IPS-20b (cell line): ENCODE results near the gene MARCHF9.
"Not testable (repeated sequence)": the region's sequence is repeated elsewhere in the genome, so short reads cannot be mapped to it uniquely, and the experiment has no call there.

Experiments
- H3K27ac ChIP-seq: one replicate; pipeline ENCODE4 v1.5.1; 2013; ENCODE audit warnings: low read length
- H3K27me3 ChIP-seq: 2 replicates; pipeline ENCODE4 v1.6.1; 2013; ENCODE audit warnings: mild to moderate bottlenecking, low read length, inconsistent platforms; ENCODE audit not compliant: insufficient read depth
- H3K36me3 ChIP-seq: 2 replicates; pipeline ENCODE4 v1.6.1; 2013; ENCODE audit warnings: low read depth, mild to moderate bottlenecking, inconsistent platforms, low read length, moderate library complexity; ENCODE audit not compliant: insufficient read depth
- H3K4me1 ChIP-seq: 2 replicates; pipeline ENCODE4 v1.6.1; 2013; ENCODE audit warnings: mild to moderate bottlenecking, control low read depth, inconsistent platforms, low read length, moderate library complexity; ENCODE audit not compliant: insufficient read depth
- H3K4me3 ChIP-seq: 2 replicates; pipeline ENCODE4 v1.5.1; 2013; ENCODE audit warnings: mild to moderate bottlenecking, low read length, inconsistent platforms
- H3K9ac ChIP-seq: 2 replicates; pipeline ENCODE4 v1.6.1; 2013; ENCODE audit warnings: low read depth, mild to moderate bottlenecking, inconsistent platforms, low read length, moderate library complexity
- H3K9me3 ChIP-seq: 2 replicates; pipeline ENCODE4 v1.6.1; 2013; ENCODE audit warnings: mild to moderate bottlenecking, low read depth, low read length, inconsistent platforms; ENCODE audit not compliant: insufficient read depth

MARCHF9 gene

DNA sequence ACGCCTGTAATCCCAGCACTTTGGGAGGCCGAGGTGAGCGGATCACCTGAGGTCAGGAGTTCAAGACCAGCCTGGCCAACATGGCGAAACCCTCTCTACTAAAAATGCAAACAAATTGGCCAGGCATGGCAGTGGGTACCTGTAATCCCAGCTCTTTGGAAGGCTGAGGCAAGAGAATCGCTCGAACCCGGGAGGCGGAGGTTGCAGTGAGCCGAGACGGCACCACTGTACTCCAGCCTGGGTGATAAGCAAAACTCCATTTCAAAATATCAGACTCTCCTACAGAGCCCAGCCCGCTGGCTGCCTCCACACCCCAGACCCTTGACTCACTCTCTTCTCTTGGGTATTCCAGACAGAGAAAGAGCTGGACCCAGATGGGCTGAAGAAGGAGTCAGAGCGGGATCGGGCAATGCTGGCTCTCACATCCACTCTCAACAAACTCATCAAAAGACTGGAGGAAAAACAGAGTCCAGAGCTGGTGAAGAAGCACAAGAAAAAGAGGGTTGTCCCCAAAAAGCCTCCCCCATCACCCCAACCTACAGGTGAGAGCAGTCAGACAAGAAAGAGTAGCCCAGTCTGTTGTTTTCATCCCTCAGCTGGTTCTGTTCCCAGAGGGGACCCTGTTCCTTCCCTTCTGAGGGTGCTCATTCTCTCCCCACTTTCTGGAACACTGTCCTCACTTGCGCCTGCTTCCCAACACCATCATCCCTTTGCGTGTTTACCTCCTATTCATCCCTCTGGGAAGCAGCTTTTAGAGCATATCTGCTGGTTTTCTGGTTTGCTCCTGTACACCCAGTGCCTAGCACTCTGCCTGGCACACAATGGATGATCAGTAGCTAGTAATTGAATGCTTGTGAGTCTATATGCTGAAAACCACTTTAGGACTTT is 36.0 kb upstream of the MARCHF9 start:
- Histone ChIP-seq H3K36me3 (peaks cover 18% of the 10 kb centered on the region), H3K9ac (no peak overlapping the region), H3K4me3 (no peak overlapping the region), H3K4me1 (no peaks in the 10 kb centered on the region), H3K27me3 (peaks cover 13% of the 10 kb centered on the region), H3K27ac (no peak overlapping the region), H3K9me3 (no peaks in the 10 kb centered on the region)

DNA sequence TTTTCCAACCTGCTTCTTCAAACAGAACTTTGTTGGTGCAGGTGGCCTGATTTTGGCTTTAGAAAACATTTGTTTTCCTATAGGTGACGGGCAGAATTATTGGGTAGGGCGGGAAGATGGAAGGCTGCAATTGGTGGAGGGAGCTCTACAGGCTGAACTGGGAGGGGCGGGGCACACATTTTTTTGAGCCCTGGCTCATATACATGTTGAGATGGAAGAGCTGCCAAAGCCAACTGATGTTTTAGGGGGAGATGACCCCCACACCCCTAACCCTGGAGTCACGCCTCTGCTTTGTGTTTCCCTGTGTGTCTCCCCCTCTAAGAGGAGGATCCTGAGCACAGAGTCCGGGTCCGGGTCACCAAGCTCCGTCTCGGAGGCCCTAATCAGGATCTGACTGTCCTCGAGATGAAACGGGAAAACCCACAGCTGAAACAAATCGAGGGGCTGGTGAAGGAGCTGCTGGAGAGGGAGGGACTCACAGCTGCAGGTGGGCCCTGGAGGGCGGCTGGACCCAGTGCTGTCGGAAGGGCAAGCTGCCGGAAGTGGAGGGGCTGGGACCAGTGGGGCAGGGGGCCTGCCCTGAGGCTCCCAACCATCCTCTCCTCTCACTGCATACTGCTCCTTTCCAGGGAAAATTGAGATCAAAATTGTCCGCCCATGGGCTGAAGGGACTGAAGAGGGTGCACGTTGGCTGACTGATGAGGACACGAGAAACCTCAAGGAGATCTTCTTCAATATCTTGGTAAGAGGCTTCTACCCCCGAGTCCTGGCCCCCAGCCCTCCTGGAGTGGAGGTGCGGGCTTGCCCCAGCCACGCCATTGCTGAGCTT is 34.9 kb upstream of the MARCHF9 start:
- Histone ChIP-seq H3K9ac (no peak overlapping the region), H3K36me3 (peaks cover 18% of the 10 kb centered on the region), H3K4me3 (no peak overlapping the region), H3K27me3 (peaks cover 24% of the 10 kb centered on the region), H3K9me3 (no peaks in the 10 kb centered on the region), H3K27ac (no peak overlapping the region), H3K4me1 (no peaks in the 10 kb centered on the region)

DNA sequence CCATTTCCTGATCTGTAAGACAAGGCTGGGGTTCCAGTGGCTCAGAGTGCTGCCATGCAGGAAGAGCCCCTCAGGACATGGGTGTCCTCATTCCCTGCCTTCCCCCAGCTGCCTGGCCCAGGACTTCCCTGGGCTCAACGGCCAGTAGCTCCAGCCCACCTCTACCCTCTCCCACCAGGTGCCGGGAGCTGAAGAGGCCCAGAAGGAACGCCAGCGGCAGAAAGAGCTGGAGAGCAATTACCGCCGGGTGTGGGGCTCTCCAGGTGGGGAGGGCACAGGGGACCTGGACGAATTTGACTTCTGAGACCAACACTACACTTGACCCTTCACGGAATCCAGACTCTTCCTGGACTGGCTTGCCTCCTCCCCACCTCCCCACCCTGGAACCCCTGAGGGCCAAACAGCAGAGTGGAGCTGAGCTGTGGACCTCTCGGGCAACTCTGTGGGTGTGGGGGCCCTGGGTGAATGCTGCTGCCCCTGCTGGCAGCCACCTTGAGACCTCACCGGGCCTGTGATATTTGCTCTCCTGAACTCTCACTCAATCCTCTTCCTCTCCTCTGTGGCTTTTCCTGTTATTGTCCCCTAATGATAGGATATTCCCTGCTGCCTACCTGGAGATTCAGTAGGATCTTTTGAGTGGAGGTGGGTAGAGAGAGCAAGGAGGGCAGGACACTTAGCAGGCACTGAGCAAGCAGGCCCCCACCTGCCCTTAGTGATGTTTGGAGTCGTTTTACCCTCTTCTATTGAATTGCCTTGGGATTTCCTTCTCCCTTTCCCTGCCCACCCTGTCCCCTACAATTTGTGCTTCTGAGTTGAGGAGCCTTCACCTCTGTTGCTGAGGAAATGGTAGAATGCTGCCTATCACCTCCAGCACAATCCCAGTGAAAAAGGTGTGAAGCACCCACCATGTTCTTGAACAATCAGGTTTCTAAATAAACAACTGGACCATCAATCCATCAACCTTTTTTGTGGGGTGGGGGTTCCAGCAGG is 34.0 kb upstream of the MARCHF9 start:
- no peak overlapping the region for H3K9ac ChIP-seq
- H3K4me1 ChIP-seq = no peaks in the 10 kb centered on the region
- H3K9me3 ChIP-seq = no peaks in the 10 kb centered on the region
- H3K27ac ChIP-seq = no peak overlapping the region
- no peak overlapping the region for H3K4me3 ChIP-seq
- peaks cover 18% of the 10 kb centered on the region for H3K36me3 ChIP-seq
- peaks cover 32% of the 10 kb centered on the region for H3K27me3 ChIP-seq

DNA sequence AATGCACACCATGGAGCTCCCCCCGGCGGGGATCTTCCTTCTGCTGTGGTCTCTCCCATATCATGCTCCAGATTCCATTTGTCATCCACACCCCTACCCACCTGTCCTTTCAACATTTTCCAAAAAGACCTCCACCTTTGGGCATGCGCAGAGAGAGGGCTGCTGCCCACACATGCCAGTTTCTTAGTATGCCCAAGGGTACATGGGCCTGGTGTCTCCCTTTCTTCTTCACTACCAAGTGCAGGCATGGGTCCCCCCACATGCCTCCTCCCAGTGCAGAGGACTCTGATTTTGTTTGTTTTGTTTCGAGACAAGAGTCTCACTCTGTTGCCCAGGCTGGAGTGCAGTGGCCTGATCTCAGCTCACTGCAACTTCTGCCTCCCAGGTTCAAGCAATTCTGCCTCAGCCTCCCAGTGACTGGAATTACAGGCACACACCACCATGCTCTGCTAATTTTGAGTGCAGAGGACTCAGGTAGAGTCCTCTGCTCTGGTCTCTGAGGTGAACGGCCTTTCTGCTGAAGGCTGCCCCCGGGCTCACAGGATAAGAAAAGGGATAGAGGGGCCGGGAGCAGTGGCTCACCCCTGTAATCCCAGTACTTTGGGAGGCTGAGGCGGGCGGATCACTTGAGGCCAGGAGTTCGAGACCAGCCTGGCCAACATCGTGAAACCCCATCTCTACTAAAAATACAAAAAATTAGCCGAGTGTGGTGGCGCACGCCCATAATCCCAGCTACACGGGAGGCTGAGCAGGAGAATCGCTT is 32.9 kb upstream of the MARCHF9 start:
- H3K36me3 ChIP-seq = peaks cover 18% of the 10 kb centered on the region
- H3K4me3 ChIP-seq, H3K27ac ChIP-seq: not testable (repeated sequence)

DNA sequence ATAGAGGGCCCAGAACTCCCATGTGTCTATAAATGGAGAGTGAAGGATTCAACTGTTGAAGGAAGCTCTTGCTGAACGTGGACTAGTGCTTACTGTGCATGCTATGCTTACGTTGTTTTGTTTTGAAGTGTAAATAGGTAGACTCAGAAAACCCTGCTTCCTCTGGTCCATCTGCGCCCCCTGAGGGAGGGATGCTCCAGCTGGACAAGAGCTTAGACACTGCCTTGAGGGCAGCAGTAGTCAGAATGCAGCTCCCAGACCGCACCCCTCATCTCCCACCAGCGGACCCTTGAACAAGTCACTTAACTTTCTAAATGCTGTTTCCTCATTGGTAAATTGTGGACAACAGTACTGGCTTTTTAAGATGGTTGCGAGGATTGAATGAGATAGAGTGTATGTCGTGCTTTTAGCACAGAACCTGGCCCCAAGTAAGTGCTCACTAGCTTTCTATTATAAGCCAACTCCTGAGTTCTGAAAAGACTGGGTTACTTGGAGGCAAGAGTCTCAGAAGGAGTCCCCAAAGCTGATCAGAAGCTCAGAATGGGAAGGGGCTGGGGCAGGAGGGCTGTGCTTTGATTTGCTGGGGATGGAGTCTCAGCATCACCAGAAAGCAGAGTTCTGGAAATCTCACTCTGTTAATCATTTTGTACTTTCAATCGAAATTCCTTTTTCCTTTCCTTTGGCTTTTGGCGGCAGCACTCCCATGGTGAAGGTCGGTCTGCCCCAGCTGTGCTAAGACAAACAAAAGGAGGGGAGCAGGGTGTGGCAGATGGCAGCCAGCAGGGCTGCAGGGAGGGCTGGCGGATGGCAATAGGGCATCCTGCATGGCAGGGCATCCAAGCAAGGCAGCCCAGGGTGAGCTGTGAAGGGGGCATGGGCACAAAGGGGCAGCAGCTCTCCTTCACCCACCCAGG is 31.9 kb upstream of the MARCHF9 start:
- H3K36me3 ChIP-seq = peaks cover 15% of the 10 kb centered on the region
- no peak overlapping the region for H3K9ac ChIP-seq
- H3K4me1 ChIP-seq = peaks cover 5% of the 10 kb centered on the region; the same call in 1 of the 2 replicates
- H3K27me3 ChIP-seq = peaks cover 52% of the 10 kb centered on the region
- H3K9me3 ChIP-seq = no peaks in the 10 kb centered on the region
- no peak overlapping the region for H3K27ac ChIP-seq
- no peak overlapping the region for H3K4me3 ChIP-seq

More for the DNA sequence above, 32.9 kb upstream of the MARCHF9 start:
- not testable (repeated sequence) for H3K9me3 ChIP-seq, H3K9ac ChIP-seq, H3K4me1 ChIP-seq
- H3K27me3 ChIP-seq = peaks cover 43% of the 10 kb centered on the region

DNA sequence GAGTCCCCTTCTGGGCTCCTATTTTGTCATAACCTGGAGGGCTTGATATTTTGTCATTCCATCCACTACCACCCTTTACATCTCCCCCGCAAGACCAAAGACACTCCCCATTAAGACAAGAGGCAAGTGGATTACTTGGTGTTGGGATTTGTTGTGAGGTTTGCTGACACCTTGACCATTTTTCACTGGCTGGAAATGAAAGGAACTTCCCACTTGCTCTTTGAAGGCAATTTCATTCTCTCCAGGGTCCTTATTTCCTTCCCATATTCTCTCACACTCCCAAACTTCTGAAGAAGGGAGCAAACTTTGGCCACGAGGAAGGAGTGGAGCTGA is 31.3 kb upstream of the MARCHF9 start:
- Histone ChIP-seq H3K36me3 (peaks cover 9% of the 10 kb centered on the region), H3K9me3 (no peaks in the 10 kb centered on the region), H3K9ac (no peak overlapping the region), H3K4me3 (no peak overlapping the region), H3K4me1 (peaks cover 5% of the 10 kb centered on the region; the same call in 1 of the 2 replicates), H3K27ac (no peak overlapping the region), H3K27me3 (peaks cover 59% of the 10 kb centered on the region)

DNA sequence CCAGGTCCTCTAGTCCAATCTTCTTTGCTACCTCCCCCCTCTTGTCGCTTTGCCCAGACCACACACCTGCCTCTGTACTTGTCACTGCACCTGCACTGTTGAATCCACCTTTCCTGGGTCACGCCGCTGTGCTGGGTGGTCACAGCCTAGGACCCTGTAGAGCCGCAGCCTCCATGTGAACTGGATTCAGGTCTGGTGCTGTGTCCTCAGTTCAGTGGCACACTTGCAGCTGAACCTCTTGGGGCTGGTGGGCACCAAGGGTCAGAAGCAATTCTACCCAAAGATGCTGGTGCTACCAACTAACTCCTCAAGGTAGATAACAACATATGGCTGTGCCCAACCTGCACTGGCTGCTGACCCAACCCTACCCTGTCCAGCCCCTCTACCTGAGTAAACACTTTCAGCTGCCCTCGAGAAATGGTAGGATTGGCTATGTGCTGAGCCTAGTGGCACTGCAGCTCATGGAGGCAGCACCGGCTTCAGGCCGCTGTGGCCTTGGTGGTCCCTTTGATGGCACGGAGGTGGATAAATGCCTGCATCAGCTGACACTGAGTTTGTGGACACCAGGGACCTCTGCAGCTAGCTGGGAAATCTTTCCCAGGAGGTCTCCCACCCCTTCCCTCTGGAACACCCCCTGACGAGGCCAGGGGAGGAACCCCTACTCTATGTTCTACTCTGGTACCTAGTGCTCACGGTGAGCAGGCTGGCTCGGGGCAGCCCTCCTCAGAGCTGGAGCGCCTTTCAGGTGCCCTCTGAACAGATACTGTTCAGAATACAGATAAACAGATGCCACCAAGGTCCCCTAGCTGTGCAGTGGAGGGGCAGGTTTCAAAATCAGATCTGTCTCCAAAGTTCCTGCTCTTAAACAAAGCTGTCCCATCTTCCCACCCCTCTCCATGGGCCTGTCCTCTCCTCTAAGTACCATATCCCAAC is 30.6 kb upstream of the MARCHF9 start:
- H3K4me1 ChIP-seq = peaks cover 5% of the 10 kb centered on the region; the same call in 1 of the 2 replicates
- no peak overlapping the region for H3K4me3 ChIP-seq
- peaks cover 65% of the 10 kb centered on the region for H3K27me3 ChIP-seq
- no peak overlapping the region for H3K9ac ChIP-seq
- no peaks in the 10 kb centered on the region for H3K9me3 ChIP-seq
- H3K36me3 ChIP-seq = peaks cover 5% of the 10 kb centered on the region
- no peak overlapping the region for H3K27ac ChIP-seq

DNA sequence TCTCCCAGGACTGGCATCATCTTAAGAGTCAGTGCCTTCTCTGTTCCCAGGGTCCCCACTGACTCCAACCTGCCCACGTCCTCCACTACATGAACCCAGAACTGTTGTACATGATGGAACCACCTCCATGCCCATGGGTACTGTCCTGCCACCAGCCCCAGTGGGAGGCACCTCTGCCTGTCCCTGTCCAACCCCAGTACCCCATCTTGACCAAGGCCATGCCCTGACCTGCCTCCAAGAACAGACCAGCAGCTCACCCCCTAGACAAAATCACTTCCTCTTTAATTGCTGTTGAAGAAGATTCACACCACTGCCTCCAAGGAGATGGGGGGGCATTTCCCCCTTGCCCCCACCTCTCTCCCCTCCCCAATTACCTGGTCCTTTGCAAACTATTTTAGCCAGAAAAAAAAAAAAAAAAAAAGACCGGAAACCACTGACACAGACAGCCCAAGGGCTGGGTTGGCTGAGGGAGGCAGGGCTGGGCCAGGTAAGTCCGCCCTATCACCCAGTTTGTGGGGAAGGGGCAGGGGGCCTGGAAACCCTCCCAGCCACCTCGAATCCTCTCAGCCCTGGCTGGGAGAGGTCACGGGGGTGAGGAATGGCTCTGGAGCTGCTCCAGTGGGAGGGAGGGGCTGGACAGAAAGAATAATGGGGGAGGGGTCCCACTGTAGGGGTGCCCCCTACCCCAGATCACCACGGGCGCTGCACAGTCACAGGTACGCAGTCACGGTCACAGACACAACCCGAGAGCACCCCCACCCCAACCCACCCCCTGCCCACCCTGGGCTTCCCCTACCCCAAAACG is 29.8 kb upstream of the MARCHF9 start:
- no peak overlapping the region for H3K27ac ChIP-seq
- H3K27me3 ChIP-seq = peaks cover 74% of the 10 kb centered on the region
- no peak overlapping the region for H3K9ac ChIP-seq

DNA sequence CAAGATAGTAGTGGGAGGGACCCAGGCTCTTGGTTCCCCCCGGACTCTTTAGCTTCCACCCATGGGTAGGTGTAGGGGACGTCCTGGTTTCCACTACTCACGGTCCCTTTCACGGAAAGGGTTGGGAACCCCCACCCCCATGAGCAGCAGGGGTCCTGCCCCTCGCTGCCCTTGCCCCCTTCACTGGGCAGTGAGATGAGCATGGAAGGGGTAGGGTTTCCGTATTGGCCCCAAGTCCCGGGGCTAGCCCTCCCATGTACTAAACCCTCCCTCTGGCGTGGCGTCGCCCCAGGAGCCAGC is 29.1 kb upstream of the MARCHF9 start:
- Histone ChIP-seq H3K27me3 (peaks cover 81% of the 10 kb centered on the region), H3K4me3 (peak overlapping the region; percentile 79), H3K36me3 (no peaks in the 10 kb centered on the region), H3K9me3 (no peaks in the 10 kb centered on the region), H3K27ac (no peak overlapping the region), H3K9ac (no peak overlapping the region), H3K4me1 (peaks cover 5% of the 10 kb centered on the region; the same call in 1 of the 2 replicates)

More for the DNA sequence above, 29.8 kb upstream of the MARCHF9 start:
- Histone ChIP-seq H3K9me3 (no peaks in the 10 kb centered on the region), H3K4me1 (peaks cover 5% of the 10 kb centered on the region; the same call in 1 of the 2 replicates), H3K4me3 (no peak overlapping the region), H3K36me3 (no peaks in the 10 kb centered on the region)
